ENCODE data around the gene SPX.

SPX gene

DNA sequence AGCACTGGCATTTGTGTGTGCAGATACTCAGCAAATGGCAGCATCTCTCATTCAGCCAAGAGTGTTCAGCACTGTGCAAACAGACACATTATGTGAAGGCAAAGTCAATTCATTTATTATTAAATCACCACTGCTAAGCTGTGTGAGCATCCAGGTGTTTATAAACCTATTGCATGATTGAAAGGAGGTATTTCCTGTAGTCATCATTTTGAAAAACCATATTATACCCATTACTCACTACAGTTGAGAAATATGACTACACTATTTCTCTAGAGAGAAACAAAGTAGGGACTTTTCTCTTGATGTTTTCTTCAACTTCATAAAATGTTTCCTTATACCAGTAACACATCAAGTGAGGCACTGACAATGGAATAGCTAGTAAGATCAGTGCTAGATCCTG is 13.7 kb downstream of the SPX start:
- no peak for DNase-seq

- no peak for DNase-seq
Observed at GRCh38 chr12:21541773-21542172, 15.7 kb downstream of the SPX start.

DNA sequence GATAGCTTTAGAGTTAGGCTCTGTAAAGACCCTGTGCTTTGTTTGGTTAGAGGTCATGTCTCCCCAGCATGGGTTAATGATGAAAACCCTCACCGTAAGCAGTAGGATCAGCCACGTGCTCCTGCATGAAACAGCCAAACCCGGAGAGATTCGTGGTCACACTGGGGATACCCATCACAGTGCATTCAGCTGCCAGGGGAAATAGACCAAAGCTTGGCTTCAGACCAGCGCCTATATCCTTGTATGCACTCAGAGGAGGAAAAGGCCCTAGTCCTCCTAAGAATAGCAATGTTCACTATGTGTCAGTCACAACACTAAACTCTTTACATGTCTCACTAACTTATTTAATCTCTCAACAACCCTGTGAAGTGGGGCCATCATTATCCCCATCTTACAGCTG is 16.3 kb downstream of the SPX start:
- no peak for DNase-seq

- DNase-seq = no peak
Observed at GRCh38 chr12:21543151-21543550, 17.1 kb downstream of the SPX start.

DNA sequence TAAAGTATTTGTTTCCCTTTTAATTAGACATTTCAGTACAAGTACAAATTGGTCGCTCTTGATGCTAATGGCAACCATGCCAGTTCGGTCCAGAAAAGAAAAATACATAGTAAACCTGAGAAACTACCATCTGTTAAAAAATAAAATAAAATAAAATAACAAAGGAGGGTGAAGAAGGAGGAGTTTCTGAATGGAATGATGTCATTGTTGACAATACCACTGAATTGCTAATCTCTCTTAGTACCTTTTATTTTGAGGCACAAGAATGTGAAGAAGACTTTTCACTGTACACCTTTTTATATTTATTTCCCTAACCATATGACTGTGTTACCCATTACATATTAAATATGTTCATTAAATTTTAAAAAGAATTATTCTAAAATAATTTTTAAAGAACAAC is 19.5 kb downstream of the SPX start:
- DNase-seq = no peak

- DNase-seq = no peak
Observed at GRCh38 chr12:21546716-21547115, 20.6 kb downstream of the SPX start.

GRCh38 chr12:21547437-21547836 is 21.3 kb downstream of the SPX start:
- DNase-seq = no peak

GRCh38 chr12:21551841-21552465 is 25.9 kb downstream of the SPX start:
- DNase-seq = no peak

DNA sequence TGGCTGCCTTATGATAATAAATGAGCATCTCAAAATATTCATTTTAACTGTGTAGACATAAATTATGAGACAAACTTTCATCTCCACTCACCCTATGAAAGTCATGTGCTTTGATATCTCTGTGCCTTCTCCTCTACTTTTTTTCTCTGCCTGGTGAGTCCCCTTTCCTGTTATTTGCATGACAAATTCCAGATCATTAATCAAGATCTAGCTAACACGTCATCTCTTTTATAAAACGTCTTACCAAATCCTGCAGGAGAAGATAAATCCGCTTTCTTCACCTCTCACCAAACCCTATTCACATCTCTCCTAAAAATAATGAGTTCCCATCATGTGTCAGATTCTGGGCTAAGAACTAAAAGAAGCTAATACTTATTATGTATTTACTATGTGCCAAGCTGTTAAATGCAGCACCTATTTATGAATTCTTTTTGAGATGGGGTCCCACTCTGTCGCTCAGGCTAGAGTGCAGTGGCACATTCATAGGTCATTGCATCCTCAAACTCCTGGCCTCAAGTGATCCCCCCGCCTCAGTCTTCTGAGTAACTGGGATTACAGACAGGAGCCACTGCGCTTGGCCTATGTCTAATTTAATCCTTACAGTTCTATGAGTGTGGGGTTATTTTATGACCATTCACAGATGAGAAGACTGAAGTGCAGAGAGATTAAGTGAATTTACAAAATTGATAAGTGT is 26.7 kb downstream of the SPX start:
- no peak for DNase-seq

GRCh38 chr12:21553329-21553675 is 27.2 kb downstream of the SPX start:
- no peak for DNase-seq

- no peak for DNase-seq
Observed at GRCh38 chr12:21558100-21558679, 32.1 kb downstream of the SPX start.

GRCh38 chr12:21559855-21560569 is 33.9 kb downstream of the SPX start:
- DNase-seq = no peak

DNA sequence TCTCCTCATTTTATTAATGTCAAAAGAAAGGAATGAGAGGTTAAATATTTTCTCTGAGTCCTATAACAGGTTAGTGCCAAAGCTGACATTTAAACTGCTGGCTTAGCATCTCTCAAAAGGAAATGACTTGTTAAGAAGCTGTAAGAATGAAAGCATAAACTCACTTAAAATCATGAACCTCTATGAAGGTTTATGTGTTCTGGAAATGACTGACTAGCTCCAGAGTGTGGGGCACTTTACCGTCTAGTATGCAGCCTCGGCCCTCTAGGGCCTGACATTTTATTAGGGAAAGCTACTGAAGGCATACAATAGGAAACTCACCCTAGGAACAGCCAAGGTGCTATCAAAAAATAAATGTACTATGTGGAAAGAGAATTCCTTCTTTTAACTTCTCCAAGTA is 35.1 kb downstream of the SPX start:
- DNase-seq = no peak

GRCh38 chr12:21562859-21563258 is 36.8 kb downstream of the SPX start:
- no peak for DNase-seq

DNA sequence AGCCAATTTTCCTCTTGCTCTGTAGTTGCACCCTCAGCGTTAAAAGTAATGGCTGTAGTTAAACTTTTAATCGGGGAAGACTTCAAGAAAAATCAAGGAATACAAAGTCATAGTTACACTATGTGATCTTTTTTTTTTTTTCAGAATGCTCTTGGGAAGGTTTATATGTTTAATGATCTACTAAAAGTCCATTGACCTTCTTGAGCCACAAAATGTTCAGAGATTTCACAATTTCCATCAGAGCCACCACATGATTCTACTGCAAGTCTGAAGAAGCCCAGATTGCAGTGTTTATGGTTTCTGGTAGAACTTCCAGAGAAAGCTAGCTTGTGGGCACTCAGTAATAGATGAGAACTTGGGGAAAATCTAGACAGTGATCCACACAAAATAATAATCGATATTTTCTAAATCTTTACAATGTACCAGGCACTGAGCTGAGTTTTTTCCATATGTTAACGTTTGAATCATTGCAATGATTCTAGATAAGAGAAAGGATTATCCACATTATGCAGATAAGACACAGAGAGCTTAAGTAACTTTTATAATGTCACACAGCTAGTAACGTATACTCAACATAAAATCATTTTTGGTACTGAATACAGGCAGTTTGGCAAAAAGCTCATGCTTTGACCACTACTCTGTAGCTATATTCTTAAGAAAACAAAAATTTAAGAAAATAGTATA is 40.3 kb downstream of the SPX start:
- DNase-seq = no peak

DNA sequence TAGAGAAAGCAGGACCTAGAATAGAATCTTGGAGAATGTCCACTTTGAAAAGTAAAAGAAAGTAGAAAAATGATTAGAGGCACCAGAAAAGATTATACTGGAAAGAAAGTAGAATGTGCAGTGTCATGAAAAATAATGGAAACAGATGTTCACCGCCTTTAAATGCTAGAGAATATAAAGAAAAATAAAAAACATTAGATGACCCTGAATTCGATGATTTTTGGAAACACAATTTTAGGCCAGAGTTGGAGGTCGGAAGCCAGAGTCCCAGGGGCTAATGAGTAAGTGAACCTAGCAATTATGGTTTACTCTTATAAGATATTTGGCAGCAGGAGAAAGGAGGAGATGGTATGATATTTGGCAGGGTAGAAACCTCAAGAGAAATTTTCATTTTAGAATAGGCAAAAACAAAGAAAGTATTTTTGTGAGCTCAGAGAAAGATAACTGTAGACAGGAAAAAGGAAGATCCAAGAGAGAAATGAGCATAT is 40.9 kb downstream of the SPX start:
- DNase-seq = no peak

DNA sequence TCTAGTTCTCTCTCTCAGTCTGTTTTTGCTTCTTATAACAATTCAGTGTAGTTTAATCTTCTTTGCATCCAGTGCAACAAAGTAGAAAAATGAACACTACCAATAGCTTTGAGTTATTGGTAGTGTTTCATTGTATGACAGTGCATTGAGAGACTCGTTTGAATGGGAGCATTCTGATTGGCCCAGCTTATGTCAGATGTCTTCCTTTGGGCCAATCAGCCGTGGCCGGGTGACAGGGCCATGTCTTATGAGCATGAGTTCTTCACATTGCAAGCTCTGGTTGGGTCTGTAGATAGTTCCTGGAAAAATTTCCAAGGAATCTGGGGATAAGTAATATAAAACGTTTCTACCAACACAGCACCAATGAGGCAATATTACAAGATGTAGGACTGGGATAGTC is 42.0 kb downstream of the SPX start:
- no peak for DNase-seq

DNA sequence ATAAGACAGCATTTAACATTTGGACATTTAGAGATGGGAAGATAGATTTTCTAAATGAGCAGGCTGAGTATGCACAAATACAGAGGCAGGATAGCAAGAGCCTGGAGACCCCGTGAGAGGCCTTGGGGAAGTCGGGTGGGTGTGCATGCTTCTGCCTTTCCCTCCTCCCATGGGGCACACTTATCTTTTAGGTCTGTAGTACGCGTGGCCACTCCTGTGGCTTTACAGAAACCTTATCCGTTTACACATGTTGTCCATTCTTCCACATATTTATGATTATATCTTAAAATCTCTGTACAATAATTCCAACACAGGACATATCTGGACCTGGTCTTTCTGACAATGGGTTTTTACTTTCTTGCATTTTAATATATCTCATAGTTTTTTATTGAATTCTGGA is 45.0 kb downstream of the SPX start:
- no peak for DNase-seq

- DNase-seq = no peak
Observed at GRCh38 chr12:21573733-21574358, 47.8 kb downstream of the SPX start.

GRCh38 chr12:21576431-21576830 is 50.3 kb downstream of the SPX start:
- no peak for DNase-seq

DNA sequence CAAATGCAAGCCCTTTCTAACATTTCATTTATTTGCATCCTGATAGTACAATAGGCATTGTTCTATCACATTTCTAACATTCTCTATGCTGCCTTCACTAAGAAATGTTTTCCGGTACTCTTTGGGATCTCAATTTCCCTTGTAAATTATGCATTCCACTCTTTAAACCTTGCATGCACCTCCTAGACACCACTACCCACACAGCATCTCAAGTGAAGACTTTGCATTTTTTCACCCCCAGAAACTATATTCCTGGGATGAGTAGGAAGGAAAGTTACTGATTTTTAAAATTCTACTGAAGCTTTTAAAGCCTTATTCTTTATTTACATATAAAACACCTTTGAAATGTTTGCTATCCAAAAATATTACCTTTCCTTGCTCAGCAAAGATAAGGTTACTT is 51.4 kb downstream of the SPX start:
- DNase-seq = no peak

DNA sequence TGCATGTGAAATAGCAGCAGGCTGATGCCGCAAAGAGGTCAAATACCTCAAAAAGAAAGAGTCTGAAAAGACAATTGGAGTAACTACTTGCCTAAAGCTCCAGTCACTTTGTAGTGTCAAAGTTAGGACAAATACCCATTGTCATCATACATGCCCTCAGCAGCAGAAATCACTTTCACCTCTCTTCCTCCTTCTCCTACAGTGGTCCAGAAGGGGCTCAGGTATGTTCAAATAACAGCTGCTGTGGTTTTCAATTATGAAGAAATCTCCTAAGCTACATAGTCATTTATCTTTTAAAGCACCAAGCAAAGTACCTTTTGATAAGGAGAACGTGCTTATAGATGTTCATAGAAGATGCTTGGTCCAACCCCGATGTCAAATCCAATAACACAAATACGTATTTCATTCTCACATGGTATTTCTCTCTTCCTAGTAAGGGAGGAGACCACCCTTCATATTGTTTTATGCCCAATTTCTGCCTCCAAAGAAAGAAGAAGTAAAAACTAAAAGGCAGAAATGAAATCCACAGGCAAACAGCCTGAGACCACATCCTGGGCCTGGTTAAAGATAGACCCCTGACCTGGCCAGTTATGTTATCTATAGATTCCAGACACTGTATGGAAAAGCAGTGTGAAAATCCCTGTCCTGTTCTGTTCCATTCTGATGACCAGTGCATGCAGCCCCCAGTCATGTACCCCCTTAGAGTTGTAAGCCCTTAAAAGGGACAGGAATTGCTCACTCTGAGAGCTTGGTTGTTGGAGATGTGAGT is 54.8 kb downstream of the SPX start:
- DNase-seq = no peak

All from stimulated activated naive CD4-positive, alpha-beta T cell (primary cell).